ENCODE measurements around the gene B9D1.

B9D1 gene

DNA sequence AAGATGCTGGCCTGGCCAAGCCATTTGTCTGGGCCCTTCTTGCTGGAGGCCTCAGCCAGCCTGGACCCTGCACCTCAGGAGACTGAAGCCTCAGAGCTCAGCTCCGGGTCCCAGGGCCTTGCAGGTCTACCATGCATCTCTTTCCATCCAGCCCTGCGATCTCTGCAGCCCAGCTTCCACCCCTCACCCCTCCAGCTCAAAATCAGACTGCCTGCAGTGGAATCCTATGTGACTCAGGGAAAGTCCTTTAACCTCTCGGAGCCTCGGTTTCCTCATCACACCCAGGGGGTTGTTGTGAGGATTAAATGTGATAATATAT, 2.9 kb upstream of the B9D1 start:
- no peak for DNase-seq (ENCODE audit: low read depth)
- TF ChIP-seq, protein P1, sequence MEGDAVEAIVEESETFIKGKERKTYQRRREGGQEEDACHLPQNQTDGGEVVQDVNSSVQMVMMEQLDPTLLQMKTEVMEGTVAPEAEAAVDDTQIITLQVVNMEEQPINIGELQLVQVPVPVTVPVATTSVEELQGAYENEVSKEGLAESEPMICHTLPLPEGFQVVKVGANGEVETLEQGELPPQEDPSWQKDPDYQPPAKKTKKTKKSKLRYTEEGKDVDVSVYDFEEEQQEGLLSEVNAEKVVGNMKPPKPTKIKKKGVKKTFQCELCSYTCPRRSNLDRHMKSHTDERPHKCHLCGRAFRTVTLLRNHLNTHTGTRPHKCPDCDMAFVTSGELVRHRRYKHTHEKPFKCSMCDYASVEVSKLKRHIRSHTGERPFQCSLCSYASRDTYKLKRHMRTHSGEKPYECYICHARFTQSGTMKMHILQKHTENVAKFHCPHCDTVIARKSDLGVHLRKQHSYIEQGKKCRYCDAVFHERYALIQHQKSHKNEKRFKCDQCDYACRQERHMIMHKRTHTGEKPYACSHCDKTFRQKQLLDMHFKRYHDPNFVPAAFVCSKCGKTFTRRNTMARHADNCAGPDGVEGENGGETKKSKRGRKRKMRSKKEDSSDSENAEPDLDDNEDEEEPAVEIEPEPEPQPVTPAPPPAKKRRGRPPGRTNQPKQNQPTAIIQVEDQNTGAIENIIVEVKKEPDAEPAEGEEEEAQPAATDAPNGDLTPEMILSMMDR (conservative IDR thresholded peaks at IDR 0.05; ENCODE audit: control insufficient read depth, insufficient read depth, low read depth, low read length), result no peak
- H3K4me3 ChIP-seq (ENCODE audit: control insufficient read depth, low read depth, low read length), result no peak overlapping the region

DNA sequence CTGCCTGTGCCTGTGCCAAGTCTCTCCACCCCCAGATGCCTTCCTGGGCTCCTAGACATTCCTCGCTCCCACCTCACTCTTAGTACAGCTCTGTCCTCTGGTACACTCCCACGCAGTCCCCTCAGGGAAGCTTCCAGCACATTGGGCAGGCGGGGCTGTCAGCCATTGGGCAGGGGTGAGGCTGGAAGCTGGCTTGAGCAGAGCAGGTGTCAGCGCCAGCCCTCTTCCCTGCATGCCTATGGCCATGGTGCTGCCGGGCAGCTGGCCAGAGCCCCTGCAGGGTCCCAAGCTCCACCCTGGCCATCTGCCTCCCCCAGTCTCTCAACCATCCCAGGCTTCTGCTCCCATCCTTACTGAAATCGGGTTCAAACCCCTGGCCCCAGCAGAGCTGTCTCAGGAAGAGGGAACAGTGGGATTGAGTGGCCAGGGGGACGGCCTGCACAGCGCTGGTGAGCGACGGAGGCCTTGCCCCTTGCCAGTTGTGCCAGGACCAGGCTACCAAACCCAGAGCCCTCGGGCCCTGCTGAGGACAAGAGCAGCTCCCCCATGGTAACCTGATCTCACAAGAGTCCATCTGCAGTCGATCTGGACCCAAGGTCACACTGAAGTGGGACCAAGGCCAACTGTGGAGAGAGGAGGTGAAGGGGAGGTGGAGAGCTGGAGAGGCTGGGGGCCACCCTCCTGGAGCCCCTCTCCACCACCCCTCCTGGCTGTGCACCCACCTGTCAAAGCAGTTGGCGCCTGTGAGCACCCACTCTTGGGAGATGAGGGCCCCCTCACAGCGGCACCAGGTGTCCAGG, 2.4 kb upstream of the B9D1 start:
- no peak for DNase-seq (ENCODE audit: low read depth)
- TF ChIP-seq, protein P1 (conservative IDR thresholded peaks at IDR 0.05; ENCODE audit: control insufficient read depth, insufficient read depth, low read depth, low read length), result no peak
- H3K4me3 ChIP-seq (ENCODE audit: control insufficient read depth, low read depth, low read length), result no peak overlapping the region

DNA sequence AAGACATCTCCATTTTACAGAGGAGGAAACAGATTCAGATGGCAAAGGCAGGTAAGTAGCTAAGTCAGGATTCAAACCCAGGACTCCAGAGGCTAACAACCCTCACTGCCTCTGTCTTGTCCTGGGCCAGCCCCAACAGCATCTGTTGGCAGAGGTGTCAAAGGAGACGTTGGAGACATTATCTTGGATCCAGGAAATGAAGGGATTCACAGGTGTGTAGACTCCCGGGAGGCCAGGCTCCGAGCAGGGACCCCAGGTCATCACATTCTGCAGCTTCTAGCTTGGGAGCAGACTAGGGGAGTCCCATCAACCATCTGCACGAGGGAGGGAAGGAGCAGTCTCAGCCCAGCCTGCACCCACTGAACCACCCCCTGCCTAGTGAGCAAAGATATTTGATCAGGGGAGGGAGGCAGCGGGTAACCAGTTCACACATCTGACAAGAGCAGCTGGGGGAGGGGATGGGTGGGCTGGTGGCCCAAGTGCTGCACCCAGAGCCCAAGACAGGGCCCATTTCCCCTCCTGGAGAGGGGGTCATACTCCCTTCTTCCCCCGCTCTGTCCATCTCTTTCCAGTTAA, 1.0 kb upstream of the B9D1 start:
- no peak for DNase-seq (ENCODE audit: low read depth)
- TF ChIP-seq, protein P1 (conservative IDR thresholded peaks at IDR 0.05; ENCODE audit: control insufficient read depth, insufficient read depth, low read depth, low read length), result no peak
- no peak overlapping the region for H3K4me3 ChIP-seq (ENCODE audit: control insufficient read depth, low read depth, low read length)

DNA sequence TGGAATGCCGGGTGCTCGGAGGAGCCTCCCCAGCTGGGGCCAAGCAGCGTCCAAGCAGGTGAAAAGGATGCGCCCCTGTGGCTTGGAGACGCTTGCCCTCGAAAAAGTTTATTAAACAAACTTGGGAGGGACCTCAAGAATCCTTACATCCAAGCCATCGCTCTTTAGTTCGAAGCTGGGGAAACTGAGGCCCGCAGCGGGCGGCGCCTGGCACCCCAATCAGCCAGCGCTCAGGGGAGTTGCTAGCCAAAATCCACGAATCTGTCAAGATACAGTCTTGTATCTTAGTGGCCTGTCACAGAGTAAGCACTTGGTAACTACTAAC, 553 bp upstream of the B9D1 start:
- TF ChIP-seq, protein P1 (conservative IDR thresholded peaks at IDR 0.05; ENCODE audit: control insufficient read depth, insufficient read depth, low read depth, low read length), result no peak
- H3K4me3 ChIP-seq (ENCODE audit: control insufficient read depth, low read depth, low read length), result peak overlapping the region; percentile 71
- no peak for DNase-seq (ENCODE audit: low read depth)

DNA sequence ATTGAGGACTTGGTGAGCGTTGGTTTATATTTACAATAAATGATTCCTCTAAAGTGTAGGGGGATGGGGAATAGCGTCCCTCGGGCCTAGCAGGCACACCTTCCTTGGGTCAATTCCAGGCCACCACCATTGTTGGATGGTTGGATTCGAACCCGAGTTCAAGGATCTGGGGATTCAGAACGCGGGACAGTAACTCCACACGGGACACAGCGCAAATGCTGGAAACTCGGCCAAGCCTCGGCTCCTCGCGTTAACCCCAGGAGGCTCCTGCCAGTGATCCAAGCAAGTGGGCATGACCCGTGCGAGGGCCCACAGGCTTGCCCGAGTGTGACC, 613 bp downstream of the B9D1 start:
- H3K4me3 ChIP-seq (ENCODE audit: control insufficient read depth, low read depth, low read length), result peak overlapping the region; percentile 71
- no peak for DNase-seq (ENCODE audit: low read depth)
- TF ChIP-seq, protein P1 (conservative IDR thresholded peaks at IDR 0.05; ENCODE audit: control insufficient read depth, insufficient read depth, low read depth, low read length), result no peak

DNA sequence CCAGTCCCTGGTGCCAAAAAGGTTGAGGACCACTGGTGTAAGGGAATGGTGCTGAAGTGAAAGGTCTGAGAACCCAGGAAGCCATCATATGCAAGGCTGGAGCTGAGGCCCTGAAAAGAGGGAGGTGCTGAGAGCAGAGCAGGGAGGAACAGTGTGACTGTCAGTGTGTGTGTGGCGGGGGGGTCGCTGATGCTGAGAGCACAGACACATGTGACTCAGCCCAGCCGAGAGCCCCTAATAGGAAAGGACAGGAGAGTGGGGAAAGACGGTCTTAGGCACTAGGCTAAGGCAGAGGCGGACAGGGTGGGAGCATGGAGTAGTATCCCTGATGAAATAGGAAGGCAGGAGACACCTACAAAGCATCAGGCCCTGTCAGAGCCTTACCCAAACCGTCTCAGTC, 1.2 kb downstream of the B9D1 start:
- TF ChIP-seq, protein P1 (conservative IDR thresholded peaks at IDR 0.05; ENCODE audit: control insufficient read depth, insufficient read depth, low read depth, low read length), result no peak
- no peak overlapping the region for H3K4me3 ChIP-seq (ENCODE audit: control insufficient read depth, low read depth, low read length)
- no peak for DNase-seq (ENCODE audit: low read depth)
